Measurements from ENCODE around the gene DCK.

DCK gene

DNA sequence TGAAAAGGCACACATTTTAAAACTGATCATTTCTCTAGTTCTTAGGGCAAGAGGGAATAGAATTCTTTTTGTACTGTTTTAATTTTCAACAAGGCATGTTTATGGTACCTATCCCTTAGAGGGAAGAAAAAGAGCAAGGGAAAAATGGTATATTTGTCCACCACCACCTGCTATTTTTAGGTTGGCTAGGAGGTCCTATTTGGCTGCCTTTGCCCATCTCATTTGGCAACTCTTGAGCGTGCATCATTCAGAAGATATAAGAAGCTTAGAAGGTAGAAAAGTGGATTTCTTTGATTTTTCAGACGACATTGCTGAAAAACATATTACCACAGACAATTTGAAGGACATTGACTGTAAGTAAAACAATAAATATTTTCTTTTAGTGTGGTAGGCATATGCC, 69.0 kb downstream of the DCK start:
- no peak for DNase-seq (ENCODE audit: low read depth)
- H3K4me3 ChIP-seq (ENCODE audit: low read depth, low read length) = no peak overlapping the region
- TF ChIP-seq, protein P1, sequence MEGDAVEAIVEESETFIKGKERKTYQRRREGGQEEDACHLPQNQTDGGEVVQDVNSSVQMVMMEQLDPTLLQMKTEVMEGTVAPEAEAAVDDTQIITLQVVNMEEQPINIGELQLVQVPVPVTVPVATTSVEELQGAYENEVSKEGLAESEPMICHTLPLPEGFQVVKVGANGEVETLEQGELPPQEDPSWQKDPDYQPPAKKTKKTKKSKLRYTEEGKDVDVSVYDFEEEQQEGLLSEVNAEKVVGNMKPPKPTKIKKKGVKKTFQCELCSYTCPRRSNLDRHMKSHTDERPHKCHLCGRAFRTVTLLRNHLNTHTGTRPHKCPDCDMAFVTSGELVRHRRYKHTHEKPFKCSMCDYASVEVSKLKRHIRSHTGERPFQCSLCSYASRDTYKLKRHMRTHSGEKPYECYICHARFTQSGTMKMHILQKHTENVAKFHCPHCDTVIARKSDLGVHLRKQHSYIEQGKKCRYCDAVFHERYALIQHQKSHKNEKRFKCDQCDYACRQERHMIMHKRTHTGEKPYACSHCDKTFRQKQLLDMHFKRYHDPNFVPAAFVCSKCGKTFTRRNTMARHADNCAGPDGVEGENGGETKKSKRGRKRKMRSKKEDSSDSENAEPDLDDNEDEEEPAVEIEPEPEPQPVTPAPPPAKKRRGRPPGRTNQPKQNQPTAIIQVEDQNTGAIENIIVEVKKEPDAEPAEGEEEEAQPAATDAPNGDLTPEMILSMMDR (IDR thresholded peaks at IDR 0.05; ENCODE audit: insufficient read depth, low read depth, low read length, missing control alignments) = no peak

DNA sequence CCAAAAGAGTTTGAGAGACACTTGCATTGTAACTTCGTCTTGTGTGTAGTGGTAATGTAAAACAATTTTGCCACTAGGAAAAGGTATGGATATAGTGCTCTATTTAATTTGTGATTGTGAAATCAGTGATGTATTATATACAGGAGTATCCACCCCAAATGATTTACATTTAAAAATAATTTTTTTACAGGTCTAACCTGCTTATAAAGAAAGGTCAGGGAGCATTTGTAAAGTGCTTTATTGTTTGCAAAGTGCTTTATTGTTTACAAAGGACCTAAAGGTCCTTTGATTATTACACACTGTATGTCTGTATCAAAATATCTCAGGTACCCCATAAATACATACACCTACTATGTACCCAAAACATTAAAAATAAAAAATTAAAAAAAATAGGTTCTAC, 70.3 kb downstream of the DCK start:
- H3K4me3 ChIP-seq (ENCODE audit: low read depth, low read length) = no peak overlapping the region
- TF ChIP-seq, protein P1 (IDR thresholded peaks at IDR 0.05; ENCODE audit: insufficient read depth, low read depth, low read length, missing control alignments) = no peak
- DNase-seq (ENCODE audit: low read depth) = no peak

DNA sequence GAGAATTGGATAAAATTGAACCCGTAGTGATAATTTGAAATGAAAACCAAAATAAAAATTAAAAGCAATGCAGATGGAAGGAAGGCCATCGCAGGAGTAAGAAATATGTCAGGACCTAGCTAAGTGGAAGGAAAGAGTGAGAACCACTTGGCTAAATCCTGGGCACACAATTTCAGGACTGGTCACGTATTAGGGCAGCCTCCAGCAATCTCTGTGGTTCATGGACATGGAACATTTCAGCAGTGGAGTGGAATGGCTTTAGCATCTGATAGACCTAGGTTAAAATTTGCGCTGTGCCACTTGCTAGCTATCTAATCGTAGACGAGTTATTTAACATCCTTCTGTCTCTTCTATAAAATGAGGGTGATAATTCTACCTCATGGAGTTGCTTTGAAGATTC, 71.1 kb downstream of the DCK start:
- TF ChIP-seq, protein P1 (IDR thresholded peaks at IDR 0.05; ENCODE audit: insufficient read depth, low read depth, low read length, missing control alignments) = no peak
- no peak for DNase-seq (ENCODE audit: low read depth)
- H3K4me3 ChIP-seq (ENCODE audit: low read depth, low read length) = no peak overlapping the region

DNA sequence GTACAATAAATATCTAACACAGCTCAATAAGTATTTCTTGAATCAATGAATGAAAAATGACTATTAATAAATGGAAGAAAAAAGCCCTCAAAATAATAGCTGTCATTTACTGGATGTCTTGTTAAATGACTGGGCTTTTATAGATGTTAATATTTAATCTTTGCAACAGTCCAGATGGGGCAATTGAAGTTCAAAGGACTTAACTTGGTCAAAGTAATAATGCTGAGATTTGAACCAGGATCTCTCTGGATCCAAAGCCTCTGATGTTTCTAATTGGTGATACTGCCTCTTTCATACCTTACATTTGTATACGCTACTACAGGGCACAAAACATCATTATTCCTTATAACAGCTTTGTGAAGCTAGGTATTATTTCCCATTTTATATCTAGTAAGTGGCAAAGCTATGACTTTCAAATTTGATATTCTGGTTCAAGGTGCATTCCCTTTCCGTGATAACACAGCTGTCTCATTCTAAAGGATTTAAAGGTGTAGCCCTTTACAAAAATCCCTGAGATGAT, 72.6 kb downstream of the DCK start:
- no peak overlapping the region for H3K4me3 ChIP-seq (ENCODE audit: low read depth, low read length)
- TF ChIP-seq, protein P1 (IDR thresholded peaks at IDR 0.05; ENCODE audit: insufficient read depth, low read depth, low read length, missing control alignments) = no peak
- DNase-seq (ENCODE audit: low read depth) = no peak

DNA sequence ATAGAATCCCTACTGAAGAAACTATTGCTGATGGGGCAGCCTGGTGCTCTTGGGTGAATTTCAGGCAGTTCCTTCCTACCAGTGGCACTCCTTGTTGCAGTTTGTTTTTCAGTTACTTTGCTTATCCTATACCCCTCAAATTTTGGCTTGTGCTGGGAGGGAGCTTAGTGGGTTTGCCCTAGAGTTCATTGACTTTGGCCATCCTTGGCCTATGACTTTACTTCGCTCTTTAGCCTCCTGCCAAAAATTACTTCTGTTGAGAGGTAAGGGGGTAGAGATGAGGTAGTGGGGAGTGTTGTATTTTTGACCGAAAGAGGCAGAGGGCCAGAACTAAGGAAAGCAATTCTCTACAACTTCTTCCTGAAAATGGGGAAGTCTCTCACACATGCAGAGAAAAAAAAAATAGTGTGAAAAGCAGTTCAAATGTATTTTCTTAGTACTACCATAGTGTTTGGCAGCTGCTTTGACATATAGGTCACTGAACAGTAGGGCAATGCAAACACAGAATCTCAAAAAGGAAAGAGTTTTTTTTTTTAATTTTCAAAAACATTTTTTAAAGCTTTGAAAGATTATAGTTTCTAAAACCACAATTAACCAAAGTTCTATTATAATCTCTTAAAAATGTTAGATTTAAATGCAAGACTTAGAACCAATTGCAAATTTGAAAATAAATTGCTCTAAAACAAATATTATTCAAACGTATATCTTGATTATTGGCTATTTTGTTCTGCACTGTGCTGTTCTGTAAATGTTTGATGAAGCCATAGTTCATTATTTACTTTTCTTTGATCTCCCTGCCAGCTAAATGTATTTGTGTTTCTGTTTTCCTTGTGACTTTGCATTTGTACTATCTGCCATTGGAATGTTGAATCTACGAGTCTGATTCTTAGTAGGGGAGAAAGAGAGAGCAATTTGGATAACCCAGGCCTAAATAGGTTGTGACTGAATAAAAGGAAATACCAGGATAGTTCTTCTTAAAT, 73.6 kb downstream of the DCK start:
- no peak overlapping the region for H3K4me3 ChIP-seq (ENCODE audit: low read depth, low read length)
- DNase-seq (ENCODE audit: low read depth) = no peak
- TF ChIP-seq, protein P1 (IDR thresholded peaks at IDR 0.05; ENCODE audit: insufficient read depth, low read depth, low read length, missing control alignments) = no peak

DNA sequence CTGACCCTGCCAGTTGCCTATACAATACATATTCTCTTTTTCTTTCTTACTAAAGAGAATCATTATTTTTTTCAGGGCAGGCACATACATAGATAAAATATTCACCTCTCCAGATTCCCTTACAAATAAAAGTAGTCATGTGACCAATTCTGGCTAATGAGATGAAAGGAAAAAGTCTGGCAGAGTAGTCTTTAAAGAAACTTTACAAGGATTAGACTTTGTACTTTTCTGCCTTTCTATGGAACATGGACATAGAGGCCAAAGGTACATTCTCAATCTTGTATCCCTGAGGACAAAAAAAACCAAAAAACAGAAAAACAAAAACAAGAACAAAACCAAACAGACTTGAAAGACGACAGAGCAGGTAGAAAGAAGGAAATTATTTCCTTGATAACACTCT, 75.6 kb downstream of the DCK start:
- H3K4me3 ChIP-seq (ENCODE audit: low read depth, low read length) = no peak overlapping the region
- TF ChIP-seq, protein P1 (IDR thresholded peaks at IDR 0.05; ENCODE audit: insufficient read depth, low read depth, low read length, missing control alignments) = no peak
- DNase-seq (ENCODE audit: low read depth) = no peak
